Aortic smooth muscle cell (primary cell): ENCODE measurements around the gene LRRC45. TPM values are rescaled to one million over a fixed set of nuclear protein-coding genes. Genes with fewer than 3 reads are reported as not detected.

Source experiments
- total RNA-seq: library from RNA; depleted of rRNA; stranded (reverse); fragments of >200 nt; gene quantifications from 2 replicates; pipeline ENCODE4 v1.2.3, GENCODE V29; 2014

LRRC45 gene
- total RNA-seq: 12.0 and 17.8 TPM in 2 replicates

GRCh38 chr17:82022981-82023446, at the start of gene LRRC45:
Gene LRRC45, plus strand, starts transcription at chr17:82023305. Its CDS starts 339 bp downstream, at chr17:82023644.

DNA sequence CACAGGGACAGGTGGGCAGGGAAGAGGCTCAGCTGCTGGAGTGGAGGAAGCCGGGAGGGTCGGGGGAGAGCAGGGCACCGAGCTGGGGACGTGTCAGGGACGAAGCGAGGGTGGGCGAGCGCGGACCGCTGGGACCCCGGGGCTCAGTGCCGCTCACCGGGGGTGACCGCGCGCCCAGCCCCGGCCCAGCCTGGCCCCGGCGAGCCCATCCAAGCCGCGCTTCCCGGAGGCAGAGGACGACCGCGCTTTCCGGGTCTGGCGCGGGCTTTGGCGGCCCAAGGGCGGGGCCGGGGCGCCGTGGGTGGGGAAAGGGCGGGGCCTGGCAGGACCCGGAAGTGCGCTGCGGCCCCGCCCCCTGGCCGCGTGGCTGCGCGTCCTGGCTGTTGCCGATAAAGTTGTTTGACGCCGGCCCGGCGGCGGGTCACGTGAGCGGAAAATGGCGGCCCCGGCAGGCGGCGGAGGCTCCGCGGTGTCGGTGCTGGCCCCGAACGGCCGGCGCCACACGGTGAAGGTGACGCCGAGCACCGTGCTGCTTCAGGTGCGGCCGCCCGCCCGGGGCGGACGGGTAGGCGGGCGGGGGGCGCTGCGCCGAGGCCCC, 45.8 kb upstream of the LRRC45 start, which contains the start of gene ASPSCR1:
Gene ASPSCR1 (plus strand): TSS at position 419 of the 598 bp plus-strand sequence. CDS start 18 bp downstream, at position 437.

DNA sequence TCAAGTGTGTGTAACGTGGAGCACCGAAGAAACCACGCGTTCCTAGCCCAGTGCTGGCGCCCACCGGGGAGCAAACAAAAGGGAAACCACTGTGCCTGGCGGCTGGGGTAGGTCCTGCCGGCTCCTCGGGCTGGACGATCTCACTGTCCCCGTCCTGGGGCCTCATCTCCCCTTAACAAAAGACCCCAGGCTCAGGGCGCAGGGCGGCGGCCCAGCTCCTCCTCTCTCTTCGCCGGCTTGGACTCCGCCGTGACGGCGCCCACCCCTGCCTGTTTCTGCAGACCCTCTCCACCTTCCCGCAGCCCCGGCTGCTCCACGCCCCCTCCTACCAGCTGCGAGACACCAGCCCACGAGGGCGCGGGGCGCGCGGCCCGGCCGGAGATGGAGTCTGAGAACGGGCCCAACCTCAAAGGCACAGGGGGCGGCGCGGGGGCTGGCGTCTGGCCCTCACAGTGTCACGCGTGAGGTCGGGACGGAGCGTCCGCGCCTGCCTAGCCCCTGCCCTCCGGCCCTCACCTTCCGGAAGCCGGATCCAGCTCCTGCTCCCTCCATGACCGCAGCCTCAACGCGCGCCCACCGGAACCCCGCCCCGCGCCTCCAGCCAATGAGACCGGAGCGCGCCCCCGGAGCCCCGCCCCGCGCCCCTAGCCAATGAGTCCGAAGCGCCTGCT, 660 bp upstream of the LRRC45 start, which contains the start of gene CENPX:
Gene CENPX (minus strand): TSS at position 569 of the 671 bp plus-strand sequence. CDS start 17 bp downstream, at position 552.

DNA sequence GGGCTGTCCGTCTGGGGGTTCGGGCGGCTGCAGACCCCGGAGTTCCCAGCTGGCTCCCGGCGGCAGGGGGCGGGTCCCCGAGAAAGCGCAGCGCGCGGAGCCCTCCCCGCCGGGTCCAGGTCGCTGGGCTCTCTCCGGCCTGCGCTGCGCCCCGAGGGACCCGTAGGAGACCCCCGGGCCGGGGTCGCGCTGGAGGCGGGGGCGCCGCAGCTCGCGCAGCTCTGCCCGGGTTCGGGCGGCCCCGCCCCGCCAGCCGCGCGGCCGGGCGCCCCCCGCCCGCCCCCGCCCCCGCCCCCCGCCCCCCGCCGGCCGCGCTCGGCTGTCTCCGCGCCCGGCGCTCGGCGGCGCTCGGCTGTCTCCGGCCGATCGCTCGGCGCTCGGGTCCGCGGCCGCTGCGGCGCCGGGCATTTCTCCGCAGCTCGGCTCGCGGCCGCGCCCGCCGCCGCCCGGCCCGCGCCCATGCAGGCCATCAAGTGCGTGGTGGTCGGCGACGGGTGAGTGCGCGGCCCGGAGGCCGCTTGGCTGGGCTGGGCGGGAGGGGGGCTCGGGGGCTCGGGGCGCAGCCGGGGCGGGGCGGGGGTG, 8.3 kb downstream of the LRRC45 start, which contains the start of gene RAC3:
Gene RAC3 (plus strand): TSS at position 376 of the 582 bp plus-strand sequence. CDS start 84 bp downstream, at position 460.

GRCh38 chr17:82037092-82037888, 14.2 kb downstream of the LRRC45 start, which contains the start of gene DCXR:
Gene DCXR, minus strand, starts transcription at chr17:82037697. Its CDS starts 15 bp downstream, at chr17:82037682.

DNA sequence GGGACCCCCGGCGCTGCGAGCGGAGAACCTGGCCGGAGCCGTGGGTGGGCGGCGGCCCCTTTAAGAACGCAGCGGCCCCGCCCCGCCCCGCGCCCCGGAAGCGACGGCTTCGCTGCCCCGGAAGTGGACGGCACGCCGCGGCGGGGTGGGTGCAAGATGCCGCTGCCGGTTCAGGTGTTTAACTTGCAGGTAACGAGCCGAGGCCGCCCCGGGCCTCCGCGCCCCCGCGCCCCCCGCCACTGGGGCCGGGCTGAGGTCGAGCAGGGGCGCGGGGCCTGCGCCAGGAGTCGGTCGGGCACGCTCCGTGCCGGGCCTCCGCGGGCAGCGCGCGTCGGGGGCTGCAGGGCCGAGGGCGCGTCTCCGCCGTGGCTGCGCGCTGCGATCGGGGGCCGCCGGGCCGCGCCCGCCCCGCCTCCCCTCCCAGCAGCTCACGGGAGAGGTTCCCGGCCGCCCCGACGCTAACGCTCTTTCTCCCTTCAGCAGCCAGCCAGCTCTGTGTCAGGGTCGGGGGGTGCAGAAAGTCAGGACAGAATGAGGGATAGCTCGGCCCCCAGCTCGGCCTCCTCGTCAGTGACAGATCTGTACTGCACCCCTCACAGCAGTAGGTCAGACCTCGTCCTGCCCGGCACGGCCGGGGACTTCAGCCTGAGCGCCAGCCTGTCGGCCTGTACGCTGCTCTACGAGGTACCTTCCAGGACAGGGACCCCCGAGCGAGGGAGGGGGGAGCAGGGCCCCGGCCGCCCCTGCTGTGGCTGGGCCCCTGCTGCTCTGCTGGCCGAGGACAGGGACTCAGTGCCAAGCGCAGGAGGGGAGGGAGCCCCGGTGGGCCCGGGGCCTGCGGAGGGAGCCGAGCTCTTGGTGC, 28.9 kb downstream of the LRRC45 start, which contains the start of the genes GPS1 and RFNG:
Gene GPS1 (plus strand): TSS at position 123 of the 862 bp plus-strand sequence. CDS start 34 bp downstream, at position 157.
Gene RFNG (minus strand): TSS at position 36 of the 862 bp plus-strand sequence. CDS start 45 bp downstream, outside the sequence.

DNA sequence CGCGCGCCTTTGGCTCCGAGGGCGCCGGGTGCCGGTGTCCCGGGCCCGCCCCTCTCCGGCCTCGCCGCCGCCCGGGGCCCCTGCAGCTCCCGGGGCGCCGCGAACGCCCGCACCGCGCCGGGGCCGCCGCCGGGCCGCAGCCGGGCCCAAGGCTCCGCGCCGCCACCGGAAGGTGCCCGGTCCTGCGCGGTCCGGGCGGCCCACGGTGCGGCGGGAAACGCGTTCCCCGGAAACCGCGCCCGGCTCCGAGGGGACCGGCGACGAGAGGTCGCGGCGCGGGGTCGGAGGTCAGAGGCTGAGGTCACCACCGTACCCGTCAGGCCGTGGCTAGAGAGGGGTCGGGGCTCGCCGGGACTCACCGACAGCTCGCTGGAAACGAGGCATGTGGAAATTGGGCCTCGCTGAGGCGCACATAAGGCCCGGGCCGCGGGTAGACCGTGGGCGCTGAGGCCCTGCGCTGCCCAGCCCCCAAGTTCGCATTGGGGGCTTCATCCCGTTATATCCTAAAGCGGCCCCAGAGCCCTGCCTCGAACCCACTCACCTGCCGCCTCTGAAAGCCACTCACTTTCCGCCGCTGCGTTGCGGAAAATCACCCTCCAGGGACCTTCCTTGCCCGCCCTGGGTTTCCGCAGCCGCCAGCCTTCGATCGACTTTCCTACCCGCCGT, 42.7 kb downstream of the LRRC45 start, which contains the start of gene DUS1L:
Gene DUS1L (minus strand): TSS at position 167 of the 666 bp plus-strand sequence. CDS start 745 bp downstream, outside the sequence.

Other genes with a start within 250 kb of the LRRC45 start
- gene GCGR, start 219.2 kb upstream of the LRRC45 start, total RNA-seq: not detected in 2 replicates
- gene MCRIP1, start 190.0 kb upstream of the LRRC45 start, total RNA-seq: 124 and 145 TPM in 2 replicates
- not detected in 2 replicates for gene PPP1R27, start 188.3 kb upstream of the LRRC45 start, total RNA-seq
- gene P4HB, start 162.8 kb upstream of the LRRC45 start, total RNA-seq: 1,018 and 1,063 TPM in 2 replicates
- 110 and 179 TPM in 2 replicates for gene ARHGDIA, start 152.0 kb upstream of the LRRC45 start, total RNA-seq
- 109 and 156 TPM in 2 replicates for gene ALYREF, start 131.7 kb upstream of the LRRC45 start, total RNA-seq
- gene ANAPC11, start 131.6 kb upstream of the LRRC45 start, total RNA-seq: 201 and 265 TPM in 2 replicates
- 0.37 and 0.40 TPM in 2 replicates for gene NPB, start 121.1 kb upstream of the LRRC45 start, total RNA-seq
- 55.0 and 60.2 TPM in 2 replicates for gene PCYT2, start 111.9 kb upstream of the LRRC45 start, total RNA-seq
- gene SIRT7, start 105.1 kb upstream of the LRRC45 start, total RNA-seq: 14.6 and 18.5 TPM in 2 replicates
- 17.0 and 17.3 TPM in 2 replicates for gene MAFG, start 95.6 kb upstream of the LRRC45 start, total RNA-seq
- 54.8 and 61.3 TPM in 2 replicates for gene PYCR1, start 86.0 kb upstream of the LRRC45 start, total RNA-seq
- gene MYADML2, start 76.1 kb upstream of the LRRC45 start, total RNA-seq: under 0.01 TPM in 1 of 2 replicates, not detected in the other
- under 0.01 TPM in 1 of 2 replicates, not detected in the other for gene NOTUM, start 62.1 kb upstream of the LRRC45 start, total RNA-seq
- gene ASPSCR1, start 45.7 kb upstream of the LRRC45 start, total RNA-seq: 26.6 and 28.8 TPM in 2 replicates
- 26.2 and 35.1 TPM in 2 replicates for gene CENPX, start 427 bp upstream of the LRRC45 start, total RNA-seq
- gene RAC3, start 8.4 kb downstream of the LRRC45 start, total RNA-seq: 4.4 and 4.8 TPM in 2 replicates
- 38.7 and 43.1 TPM in 2 replicates for gene DCXR, start 14.4 kb downstream of the LRRC45 start, total RNA-seq
- 23.5 and 26.9 TPM in 2 replicates for gene RFNG, start 28.5 kb downstream of the LRRC45 start, total RNA-seq
- 76.9 and 97.9 TPM in 2 replicates for gene GPS1, start 28.6 kb downstream of the LRRC45 start, total RNA-seq
- gene DUS1L, start 42.5 kb downstream of the LRRC45 start, total RNA-seq: 35.7 and 50.7 TPM in 2 replicates
- 79.8 and 118 TPM in 2 replicates for gene FASN, start 74.9 kb downstream of the LRRC45 start, total RNA-seq
- gene CCDC57, start 189.5 kb downstream of the LRRC45 start, total RNA-seq: 13.6 and 14.3 TPM in 2 replicates
- gene SLC16A3, start 205.7 kb downstream of the LRRC45 start, total RNA-seq: 80.5 and 118 TPM in 2 replicates